ENCODE measurements around the gene APPL1. TPM values are rescaled to one million over a fixed set of nuclear protein-coding genes. Genes with fewer than 3 reads are reported as not detected.

Gene APPL1
- total and polyA plus RNA-seq, 2 of the 13 experiments (the other 11 are each of a cell fraction or from before 2014, with no cell fraction given) = 14.3 to 29.0 TPM

DNA sequence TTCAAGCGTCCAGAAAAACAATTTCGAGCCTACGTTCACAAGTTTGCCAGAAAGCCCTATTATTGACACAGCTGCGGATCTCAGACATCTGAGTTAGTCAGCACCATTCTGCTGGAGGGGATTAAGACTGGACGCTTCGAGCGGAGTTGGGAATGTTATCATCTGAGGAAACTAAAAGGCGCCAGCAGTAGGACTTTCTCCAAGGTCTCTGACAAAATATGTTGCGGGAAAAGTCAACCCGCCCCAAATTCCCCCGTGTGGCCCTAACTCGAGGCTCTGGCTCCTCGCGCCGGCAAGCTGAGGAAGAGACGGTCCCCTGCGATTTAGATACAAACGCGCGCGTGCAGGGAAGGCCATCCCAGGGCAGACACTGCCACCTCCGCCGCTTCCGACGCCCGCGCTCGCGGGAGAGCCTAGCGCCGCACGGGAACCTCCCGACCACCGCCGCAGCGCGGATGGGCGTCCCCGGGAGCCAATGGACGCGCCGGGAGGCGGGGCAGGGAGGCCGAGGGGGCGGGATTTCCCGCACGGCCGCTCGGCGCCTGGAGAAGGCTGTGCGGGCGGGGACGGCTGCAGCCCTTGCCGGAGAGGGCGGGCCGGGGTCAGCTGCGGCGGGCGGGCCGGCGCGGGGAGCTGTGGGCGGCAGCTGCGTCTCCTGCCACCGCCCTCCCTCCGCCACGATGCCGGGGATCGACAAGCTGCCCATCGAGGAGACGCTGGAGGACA, at the start of gene APPL1 (continued):
- TF ChIP-seq ZNF776 (CRISPR knock-in tag; IDR thresholded peaks at IDR 0.05) (0 out of 2 replicates have a peak, but pooled peaks have one; percentile 49), ZNF775 (CRISPR knock-in tag; IDR thresholded peaks at IDR 0.05; ENCODE audit: borderline replicate concordance) (no peak), TCF7L2 (IDR thresholded peaks at IDR 0.05; ENCODE audit: low read depth, low read length) (no peak), ZNF510 (CRISPR knock-in tag; IDR thresholded peaks at IDR 0.05; ENCODE audit: low read depth) (no peak), TOPORS (CRISPR knock-in tag; IDR thresholded peaks at IDR 0.05) (peak; percentile 74; the same call in 1 of the 2 replicates), ZNF782 (CRISPR knock-in tag; IDR thresholded peaks at IDR 0.05; ENCODE audit: borderline replicate concordance) (peak; percentile 86), ZNF251 (CRISPR knock-in tag; IDR thresholded peaks at IDR 0.05) (no peak), ZNF619 (CRISPR knock-in tag; IDR thresholded peaks at IDR 0.05) (no peak; the same call in 1 of the 2 replicates), ZNF543 (CRISPR knock-in tag; IDR thresholded peaks at IDR 0.05) (peak; percentile 89; the same call in 1 of the 2 replicates)
- TF ChIP-seq, protein P1, sequence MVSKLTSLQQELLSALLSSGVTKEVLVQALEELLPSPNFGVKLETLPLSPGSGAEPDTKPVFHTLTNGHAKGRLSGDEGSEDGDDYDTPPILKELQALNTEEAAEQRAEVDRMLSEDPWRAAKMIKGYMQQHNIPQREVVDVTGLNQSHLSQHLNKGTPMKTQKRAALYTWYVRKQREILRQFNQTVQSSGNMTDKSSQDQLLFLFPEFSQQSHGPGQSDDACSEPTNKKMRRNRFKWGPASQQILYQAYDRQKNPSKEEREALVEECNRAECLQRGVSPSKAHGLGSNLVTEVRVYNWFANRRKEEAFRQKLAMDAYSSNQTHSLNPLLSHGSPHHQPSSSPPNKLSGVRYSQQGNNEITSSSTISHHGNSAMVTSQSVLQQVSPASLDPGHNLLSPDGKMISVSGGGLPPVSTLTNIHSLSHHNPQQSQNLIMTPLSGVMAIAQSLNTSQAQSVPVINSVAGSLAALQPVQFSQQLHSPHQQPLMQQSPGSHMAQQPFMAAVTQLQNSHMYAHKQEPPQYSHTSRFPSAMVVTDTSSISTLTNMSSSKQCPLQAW (CRISPR knock-in tag; IDR thresholded peaks at IDR 0.05) = peak; percentile 64; the same call in 1 of the 2 replicates
- TF ChIP-seq, protein P2, sequence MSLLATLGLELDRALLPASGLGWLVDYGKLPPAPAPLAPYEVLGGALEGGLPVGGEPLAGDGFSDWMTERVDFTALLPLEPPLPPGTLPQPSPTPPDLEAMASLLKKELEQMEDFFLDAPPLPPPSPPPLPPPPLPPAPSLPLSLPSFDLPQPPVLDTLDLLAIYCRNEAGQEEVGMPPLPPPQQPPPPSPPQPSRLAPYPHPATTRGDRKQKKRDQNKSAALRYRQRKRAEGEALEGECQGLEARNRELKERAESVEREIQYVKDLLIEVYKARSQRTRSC (CRISPR knock-in tag; IDR thresholded peaks at IDR 0.05; ENCODE audit: low read depth) = peak; percentile 41; the same call in 1 of the 2 replicates
- TF ChIP-seq, protein P3, sequence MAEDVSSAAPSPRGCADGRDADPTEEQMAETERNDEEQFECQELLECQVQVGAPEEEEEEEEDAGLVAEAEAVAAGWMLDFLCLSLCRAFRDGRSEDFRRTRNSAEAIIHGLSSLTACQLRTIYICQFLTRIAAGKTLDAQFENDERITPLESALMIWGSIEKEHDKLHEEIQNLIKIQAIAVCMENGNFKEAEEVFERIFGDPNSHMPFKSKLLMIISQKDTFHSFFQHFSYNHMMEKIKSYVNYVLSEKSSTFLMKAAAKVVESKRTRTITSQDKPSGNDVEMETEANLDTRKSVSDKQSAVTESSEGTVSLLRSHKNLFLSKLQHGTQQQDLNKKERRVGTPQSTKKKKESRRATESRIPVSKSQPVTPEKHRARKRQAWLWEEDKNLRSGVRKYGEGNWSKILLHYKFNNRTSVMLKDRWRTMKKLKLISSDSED (CRISPR knock-in tag; IDR thresholded peaks at IDR 0.05) = peak; percentile 46; the same call in 1 of the 2 replicates
- TF ChIP-seq, protein P4, sequence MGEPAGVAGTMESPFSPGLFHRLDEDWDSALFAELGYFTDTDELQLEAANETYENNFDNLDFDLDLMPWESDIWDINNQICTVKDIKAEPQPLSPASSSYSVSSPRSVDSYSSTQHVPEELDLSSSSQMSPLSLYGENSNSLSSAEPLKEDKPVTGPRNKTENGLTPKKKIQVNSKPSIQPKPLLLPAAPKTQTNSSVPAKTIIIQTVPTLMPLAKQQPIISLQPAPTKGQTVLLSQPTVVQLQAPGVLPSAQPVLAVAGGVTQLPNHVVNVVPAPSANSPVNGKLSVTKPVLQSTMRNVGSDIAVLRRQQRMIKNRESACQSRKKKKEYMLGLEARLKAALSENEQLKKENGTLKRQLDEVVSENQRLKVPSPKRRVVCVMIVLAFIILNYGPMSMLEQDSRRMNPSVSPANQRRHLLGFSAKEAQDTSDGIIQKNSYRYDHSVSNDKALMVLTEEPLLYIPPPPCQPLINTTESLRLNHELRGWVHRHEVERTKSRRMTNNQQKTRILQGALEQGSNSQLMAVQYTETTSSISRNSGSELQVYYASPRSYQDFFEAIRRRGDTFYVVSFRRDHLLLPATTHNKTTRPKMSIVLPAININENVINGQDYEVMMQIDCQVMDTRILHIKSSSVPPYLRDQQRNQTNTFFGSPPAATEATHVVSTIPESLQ (CRISPR knock-in tag; conservative IDR thresholded peaks at IDR 0.05) = no peak
- TF ChIP-seq, protein P5, sequence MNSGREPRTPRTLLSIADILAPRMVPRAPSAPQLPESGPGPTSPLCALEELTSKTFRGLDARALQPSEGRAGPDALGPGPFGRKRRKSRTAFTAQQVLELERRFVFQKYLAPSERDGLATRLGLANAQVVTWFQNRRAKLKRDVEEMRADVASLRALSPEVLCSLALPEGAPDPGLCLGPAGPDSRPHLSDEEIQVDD (CRISPR knock-in tag; IDR thresholded peaks at IDR 0.05; ENCODE audit: borderline replicate concordance) = peak; percentile 41; the same call in 1 of the 2 replicates
- TF ChIP-seq, protein P6, sequence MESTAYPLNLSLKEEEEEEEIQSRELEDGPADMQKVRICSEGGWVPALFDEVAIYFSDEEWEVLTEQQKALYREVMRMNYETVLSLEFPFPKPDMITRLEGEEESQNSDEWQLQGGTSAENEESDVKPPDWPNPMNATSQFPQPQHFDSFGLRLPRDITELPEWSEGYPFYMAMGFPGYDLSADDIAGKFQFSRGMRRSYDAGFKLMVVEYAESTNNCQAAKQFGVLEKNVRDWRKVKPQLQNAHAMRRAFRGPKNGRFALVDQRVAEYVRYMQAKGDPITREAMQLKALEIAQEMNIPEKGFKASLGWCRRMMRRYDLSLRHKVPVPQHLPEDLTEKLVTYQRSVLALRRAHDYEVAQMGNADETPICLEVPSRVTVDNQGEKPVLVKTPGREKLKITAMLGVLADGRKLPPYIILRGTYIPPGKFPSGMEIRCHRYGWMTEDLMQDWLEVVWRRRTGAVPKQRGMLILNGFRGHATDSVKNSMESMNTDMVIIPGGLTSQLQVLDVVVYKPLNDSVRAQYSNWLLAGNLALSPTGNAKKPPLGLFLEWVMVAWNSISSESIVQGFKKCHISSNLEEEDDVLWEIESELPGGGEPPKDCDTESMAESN (CRISPR knock-in tag; conservative IDR thresholded peaks at IDR 0.05) = peak; percentile 75
- TF ChIP-seq, protein P7, sequence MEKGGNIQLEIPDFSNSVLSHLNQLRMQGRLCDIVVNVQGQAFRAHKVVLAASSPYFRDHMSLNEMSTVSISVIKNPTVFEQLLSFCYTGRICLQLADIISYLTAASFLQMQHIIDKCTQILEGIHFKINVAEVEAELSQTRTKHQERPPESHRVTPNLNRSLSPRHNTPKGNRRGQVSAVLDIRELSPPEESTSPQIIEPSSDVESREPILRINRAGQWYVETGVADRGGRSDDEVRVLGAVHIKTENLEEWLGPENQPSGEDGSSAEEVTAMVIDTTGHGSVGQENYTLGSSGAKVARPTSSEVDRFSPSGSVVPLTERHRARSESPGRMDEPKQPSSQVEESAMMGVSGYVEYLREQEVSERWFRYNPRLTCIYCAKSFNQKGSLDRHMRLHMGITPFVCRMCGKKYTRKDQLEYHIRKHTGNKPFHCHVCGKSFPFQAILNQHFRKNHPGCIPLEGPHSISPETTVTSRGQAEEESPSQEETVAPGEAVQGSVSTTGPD (CRISPR knock-in tag; IDR thresholded peaks at IDR 0.05) = no peak
- TF ChIP-seq, protein P8, sequence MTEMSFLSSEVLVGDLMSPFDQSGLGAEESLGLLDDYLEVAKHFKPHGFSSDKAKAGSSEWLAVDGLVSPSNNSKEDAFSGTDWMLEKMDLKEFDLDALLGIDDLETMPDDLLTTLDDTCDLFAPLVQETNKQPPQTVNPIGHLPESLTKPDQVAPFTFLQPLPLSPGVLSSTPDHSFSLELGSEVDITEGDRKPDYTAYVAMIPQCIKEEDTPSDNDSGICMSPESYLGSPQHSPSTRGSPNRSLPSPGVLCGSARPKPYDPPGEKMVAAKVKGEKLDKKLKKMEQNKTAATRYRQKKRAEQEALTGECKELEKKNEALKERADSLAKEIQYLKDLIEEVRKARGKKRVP (CRISPR knock-in tag; IDR thresholded peaks at IDR 0.05) = no peak

All from HepG2 (cell line).